SKM-1 (cell line): ENCODE measurements around the gene KRCC1.
"Not testable (repeated sequence)": the region's sequence is repeated elsewhere in the genome, so short reads cannot be mapped to it uniquely, and the experiment has no call there.

ENCODE experiments used
- DNase-seq: peaks from one replicate; lab custom pipeline; 2025; ENCODE audit not compliant: unreplicated experiment; lab: John Stamatoyannopoulos, UW

KRCC1 gene

DNA sequence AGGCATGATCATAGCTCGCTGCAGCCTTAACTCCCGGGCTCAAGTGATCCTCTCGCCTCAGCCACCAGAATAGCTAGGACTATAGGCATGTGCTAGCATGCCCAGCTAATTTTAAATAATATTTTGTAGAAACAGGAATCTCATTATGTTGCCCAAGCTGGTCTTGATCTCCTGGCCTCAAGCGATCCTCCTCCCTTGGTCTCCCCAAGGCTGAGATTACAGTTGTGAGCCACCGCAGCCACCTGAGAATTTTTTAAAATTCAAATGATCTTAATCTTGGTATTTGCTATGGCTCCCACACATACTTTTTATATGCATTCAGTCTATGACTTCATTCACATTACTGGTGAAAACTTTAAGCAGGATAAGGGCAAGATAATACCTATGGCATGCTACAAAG lies 13.1 kb downstream of the KRCC1 start:
- no peak for DNase-seq

DNA sequence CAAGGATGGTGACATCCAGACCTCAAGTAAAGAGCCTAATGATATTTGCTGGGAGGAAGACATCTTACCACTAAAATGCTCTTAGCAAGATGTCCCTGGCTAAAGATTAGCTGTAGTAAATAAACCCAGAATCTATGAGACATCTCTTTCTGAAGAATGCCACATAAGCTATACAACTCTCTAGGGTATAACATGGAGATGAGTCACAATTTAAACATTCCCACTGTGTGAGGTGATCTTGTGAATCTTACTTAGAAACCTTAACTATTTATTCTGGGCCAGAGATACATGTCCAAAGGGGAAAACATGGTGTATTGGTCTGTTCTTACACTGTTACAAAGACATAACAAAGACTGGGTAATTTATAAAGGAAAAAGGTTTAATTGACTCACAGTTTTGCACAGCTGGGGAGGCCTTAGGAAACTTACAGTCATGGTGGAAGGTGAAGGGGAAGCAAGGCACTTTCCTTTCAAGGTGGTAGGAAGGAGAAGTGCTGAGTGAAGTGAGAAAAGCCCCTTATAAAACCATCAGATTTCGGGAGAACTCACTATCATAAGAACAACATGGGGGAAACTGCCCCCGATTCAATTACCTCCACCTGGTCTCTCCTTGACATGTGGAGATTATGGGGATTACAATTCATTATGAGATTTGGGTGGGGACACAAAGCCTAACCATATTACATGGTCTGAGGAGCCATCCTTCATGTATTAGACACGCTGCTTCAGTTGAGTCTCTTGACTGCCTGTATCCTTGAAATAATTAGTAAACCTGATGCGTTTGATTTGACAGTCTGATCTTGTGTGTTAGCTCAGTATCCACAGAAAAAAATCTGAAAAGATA lies 17.1 kb downstream of the KRCC1 start:
- DNase-seq: no peak

GRCh38 chr2:88036606-88037005 lies 19.0 kb downstream of the KRCC1 start:
- no peak for DNase-seq

GRCh38 chr2:88036182-88036581 lies 19.4 kb downstream of the KRCC1 start:
- no peak for DNase-seq

- DNase-seq: no peak
Observed at GRCh38 chr2:88032070-88032702, 23.4 kb downstream of the KRCC1 start.

DNA sequence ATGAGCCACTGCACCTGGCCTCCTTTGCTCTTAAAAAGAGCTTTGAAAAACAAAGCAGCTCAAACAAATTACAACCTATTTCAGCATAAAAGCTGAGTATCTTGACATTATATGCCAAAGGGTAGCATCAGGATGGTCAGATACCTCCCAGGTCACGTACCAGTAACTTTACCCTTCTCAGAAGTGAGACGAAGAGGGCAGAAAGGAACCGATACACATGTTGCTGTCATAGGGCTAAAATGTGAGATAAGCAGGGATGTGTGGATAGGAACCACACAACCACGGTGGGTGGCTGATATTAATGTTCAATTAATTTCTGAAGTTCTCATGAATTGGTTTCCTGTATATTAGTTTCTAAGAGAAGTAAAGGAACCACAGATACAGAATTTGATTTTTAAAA lies 26.7 kb downstream of the KRCC1 start:
- DNase-seq: no peak

DNA sequence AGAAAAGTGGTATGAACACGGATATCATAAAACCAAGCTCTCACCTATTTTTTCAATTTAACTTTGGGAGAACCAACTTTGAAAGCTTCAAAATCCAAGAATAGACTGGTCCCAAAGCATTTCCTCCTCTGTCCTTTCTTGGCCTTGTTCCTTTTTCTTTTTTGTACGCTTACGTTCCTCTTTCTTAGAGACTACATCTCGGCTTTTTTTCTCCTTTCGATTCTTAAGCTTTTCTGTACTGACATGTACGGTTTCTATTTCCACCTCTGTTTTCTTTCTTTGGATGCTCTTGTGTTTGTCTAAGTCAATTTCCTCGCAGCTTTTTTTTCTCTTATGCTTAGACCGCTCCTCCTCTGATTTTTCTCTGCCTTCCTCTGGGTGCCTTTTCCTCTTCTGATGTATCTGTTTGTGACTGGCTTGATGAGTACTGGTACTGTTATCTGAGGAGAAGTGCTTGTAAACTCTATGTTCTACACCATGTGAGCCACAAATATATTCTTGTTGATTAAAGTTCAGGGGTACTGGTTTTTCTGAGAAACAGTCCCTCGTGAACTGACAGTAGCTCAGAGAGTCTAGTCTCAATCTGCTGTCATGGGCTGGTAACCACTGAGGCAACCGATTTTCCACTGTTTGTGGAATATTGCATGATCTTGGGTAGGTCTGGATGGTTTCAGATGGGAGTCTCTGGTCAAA lies 27.7 kb downstream of the KRCC1 start:
- DNase-seq: peak; percentile 81

- DNase-seq: no peak
Observed at GRCh38 chr2:88024509-88024908, 31.1 kb downstream of the KRCC1 start.

DNA sequence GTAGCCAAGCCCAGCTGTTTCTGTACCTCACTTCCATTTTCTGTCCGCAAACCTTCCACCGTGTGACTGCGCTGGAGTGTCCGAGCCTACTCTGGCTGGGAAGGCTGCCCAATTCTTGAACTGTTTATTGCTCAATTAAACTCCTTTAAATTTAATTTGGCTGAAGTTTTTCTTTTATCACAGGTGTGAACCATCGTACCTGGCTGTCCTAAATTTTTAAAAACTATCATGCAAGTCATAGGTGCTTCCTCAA lies 33.0 kb downstream of the KRCC1 start:
- no peak for DNase-seq

- no peak for DNase-seq
Observed at GRCh38 chr2:88019985-88020384, 35.6 kb downstream of the KRCC1 start.

- no peak for DNase-seq
Observed at GRCh38 chr2:88018909-88019308, 36.7 kb downstream of the KRCC1 start.

GRCh38 chr2:88018077-88018805 lies 37.3 kb downstream of the KRCC1 start:
- not testable (repeated sequence) for DNase-seq

DNA sequence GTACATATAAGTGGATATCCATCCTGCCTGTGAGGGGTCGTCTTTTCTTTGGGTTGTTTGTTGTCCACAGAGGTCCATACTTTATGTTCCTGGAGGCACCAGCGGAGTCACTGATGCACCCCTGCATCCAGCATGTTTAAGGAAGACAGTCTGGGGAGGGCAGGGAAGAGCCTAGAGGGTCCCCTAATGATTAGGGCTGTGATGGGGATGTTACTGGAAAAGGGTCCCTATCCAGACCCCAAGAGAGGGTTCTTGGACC lies 37.9 kb downstream of the KRCC1 start:
- not testable (repeated sequence) for DNase-seq

DNA sequence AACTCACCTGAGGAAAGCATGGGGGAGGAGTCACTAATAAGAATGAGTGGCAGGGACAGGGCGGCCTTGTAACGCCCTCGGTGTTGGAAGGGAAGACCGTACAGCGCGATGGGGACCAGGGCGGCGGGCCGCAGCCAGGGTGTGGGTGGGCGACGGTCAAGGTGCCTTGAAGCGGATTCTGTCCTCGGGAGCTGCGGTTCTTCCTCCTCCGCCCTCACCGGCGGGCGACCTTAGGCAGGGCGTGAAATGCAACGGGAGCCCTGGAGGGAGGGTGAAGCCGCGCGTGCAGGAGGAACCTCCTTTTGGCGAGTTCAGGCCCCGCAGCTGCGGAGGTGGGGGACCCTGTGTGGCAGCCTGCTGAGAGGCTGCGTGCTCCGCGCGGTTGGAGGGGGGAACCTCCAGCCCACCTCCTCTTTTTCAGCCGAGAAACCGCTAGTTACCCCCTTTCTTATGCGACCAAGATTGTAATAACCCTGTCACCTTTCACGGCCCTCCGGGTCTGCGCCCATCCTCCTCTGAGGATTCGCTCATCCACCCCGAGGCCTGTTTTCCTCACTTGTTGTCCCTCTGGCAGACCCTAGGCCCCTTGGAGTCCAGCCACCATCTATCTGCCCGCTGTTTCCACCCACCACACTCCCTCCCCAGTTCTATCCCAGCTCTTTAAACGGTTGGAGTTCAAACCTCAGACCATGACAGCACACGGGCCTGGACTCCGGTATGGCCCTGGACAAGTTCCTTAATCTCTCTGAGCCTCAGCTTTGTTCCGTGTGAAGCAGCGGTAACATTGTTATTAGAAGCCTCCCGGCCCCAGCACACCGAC lies 38.4 kb downstream of the KRCC1 start:
- DNase-seq: peak; percentile 88

GRCh38 chr2:88016086-88016959 lies 39.3 kb downstream of the KRCC1 start, which contains the start of gene RNU2-63P:
Gene RNU2-63P, minus strand, starts transcription at chr2:88016547.
- DNase-seq: peak; percentile 91

- no peak for DNase-seq
Observed at GRCh38 chr2:88011011-88011410, 44.6 kb downstream of the KRCC1 start.

- DNase-seq: no peak
Observed at GRCh38 chr2:88010136-88010535, 45.4 kb downstream of the KRCC1 start.

GRCh38 chr2:88006912-88007439 lies 48.6 kb downstream of the KRCC1 start:
- no peak for DNase-seq

DNA sequence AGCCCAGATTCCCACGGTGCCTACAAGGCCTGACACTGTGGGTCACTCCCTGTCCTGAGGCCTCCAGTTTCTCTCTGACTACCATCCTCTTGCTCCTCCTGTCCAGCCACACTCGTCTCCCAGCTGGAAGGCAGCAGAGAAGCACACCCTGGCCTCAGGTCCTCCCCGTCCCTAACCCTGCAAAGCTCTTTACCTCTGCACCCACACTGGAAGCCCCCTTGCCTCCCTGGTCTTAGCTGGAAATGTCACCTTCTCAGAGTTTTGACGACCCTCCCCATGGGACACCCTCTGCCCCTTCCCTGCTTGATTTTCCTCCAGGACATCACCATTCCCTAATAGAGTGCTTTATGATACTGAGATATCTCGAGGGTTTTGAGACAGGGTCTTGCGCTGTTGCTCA lies 49.8 kb downstream of the KRCC1 start:
- DNase-seq: no peak
